ENCODE measurements around the gene CARMIL1.
A peak's percentile ranks its signal among the peaks of the same experiment; 100 is the strongest.

The CARMIL1 gene

GRCh38 chr6:25599516-25600085 is 320.4 kb downstream of the CARMIL1 start (continued):
- TF ChIP-seq, protein P1, sequence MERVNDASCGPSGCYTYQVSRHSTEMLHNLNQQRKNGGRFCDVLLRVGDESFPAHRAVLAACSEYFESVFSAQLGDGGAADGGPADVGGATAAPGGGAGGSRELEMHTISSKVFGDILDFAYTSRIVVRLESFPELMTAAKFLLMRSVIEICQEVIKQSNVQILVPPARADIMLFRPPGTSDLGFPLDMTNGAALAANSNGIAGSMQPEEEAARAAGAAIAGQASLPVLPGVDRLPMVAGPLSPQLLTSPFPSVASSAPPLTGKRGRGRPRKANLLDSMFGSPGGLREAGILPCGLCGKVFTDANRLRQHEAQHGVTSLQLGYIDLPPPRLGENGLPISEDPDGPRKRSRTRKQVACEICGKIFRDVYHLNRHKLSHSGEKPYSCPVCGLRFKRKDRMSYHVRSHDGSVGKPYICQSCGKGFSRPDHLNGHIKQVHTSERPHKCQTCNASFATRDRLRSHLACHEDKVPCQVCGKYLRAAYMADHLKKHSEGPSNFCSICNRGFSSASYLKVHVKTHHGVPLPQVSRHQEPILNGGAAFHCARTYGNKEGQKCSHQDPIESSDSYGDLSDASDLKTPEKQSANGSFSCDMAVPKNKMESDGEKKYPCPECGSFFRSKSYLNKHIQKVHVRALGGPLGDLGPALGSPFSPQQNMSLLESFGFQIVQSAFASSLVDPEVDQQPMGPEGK (tag by site-specific recombination; IDR thresholded peaks at IDR 0.05): no peak
- TF ChIP-seq ZNF221 (tag by site-specific recombination; IDR thresholded peaks at IDR 0.05; ENCODE audit: borderline replicate concordance) (no peak), ZNF777 (tag by site-specific recombination; IDR thresholded peaks at IDR 0.05; ENCODE audit: borderline replicate concordance) (no peak), ZNF776 (tag by site-specific recombination; IDR thresholded peaks at IDR 0.05; ENCODE audit: borderline replicate concordance) (no peak), ZNF623 (tag by site-specific recombination; IDR thresholded peaks at IDR 0.05) (no peak)

DNA sequence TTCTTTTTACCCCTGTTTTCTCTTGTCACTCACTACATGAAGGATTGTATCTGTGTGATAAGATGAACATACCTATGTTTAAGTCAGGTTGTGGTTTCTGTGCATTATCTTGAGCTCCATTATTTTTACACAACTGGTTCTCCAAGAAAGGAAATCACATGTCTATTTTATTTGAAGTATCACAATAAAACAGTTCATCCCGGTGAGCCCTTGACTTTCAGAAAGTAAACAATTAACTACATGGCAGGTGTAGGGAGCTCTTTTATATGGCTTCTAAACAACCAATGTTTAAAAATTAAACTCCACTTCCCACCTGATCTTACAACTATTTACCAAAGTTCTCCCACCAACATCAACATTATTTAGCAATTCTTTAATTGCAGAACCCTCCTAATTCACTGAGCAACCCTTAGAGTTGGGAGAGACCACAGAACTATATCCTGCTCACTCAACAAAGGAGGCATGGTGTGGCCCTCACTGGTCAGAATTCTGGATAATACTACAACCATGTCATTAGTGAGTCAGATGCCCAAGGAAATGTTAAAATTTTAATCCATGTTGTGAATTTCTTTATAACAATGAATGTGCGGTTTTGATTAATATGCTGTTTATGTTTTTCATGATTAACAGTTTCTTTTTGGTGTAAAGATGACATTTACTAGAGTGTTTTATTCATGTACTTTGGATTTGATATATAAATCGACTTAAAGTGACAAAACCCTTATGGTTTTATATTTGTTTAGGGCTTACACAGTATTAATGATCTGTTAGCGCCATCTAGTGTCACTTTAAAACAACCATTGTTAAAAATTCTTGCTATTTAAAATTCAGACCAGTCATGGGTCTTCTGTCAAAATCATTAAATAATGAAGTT is 322.9 kb downstream of the CARMIL1 start:
- H3K9me3 ChIP-seq (ENCODE audit: control insufficient read depth, insufficient read depth, low read depth, low read length): no peaks in the 10 kb centered on the region
- H3K4me1 ChIP-seq (ENCODE audit: control insufficient read depth, insufficient read depth, low read length): no peaks in the 10 kb centered on the region
- POLR2A ChIA-PET: no interaction called here
- CTCF ChIA-PET: interaction anchor here (0.6 to 4.1 kb wide), 43 partner anchors 9 to 584 kb away, joined by 3 to 32 read pairs (median 4); no protein-coding TSS in a partner anchor
- H3K36me3 ChIP-seq (ENCODE audit: control insufficient read depth in 2 of 2, insufficient read depth in 1 of 2, low read length in 2 of 2): no peaks in the 10 kb centered on the region
- no peak overlapping the region for H3K27ac ChIP-seq (ENCODE audit: extremely low read depth, low read depth, low read length)
- H3K4me3 ChIP-seq (ENCODE audit: low read depth, low read length): no peak overlapping the region
- TF ChIP-seq, protein P2, sequence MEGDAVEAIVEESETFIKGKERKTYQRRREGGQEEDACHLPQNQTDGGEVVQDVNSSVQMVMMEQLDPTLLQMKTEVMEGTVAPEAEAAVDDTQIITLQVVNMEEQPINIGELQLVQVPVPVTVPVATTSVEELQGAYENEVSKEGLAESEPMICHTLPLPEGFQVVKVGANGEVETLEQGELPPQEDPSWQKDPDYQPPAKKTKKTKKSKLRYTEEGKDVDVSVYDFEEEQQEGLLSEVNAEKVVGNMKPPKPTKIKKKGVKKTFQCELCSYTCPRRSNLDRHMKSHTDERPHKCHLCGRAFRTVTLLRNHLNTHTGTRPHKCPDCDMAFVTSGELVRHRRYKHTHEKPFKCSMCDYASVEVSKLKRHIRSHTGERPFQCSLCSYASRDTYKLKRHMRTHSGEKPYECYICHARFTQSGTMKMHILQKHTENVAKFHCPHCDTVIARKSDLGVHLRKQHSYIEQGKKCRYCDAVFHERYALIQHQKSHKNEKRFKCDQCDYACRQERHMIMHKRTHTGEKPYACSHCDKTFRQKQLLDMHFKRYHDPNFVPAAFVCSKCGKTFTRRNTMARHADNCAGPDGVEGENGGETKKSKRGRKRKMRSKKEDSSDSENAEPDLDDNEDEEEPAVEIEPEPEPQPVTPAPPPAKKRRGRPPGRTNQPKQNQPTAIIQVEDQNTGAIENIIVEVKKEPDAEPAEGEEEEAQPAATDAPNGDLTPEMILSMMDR (tag by site-specific recombination; IDR thresholded peaks at IDR 0.05): peak; percentile 28; the same call in 1 of the 2 replicates
- TF ChIP-seq ZNF654 (tag by site-specific recombination; IDR thresholded peaks at IDR 0.05; ENCODE audit: low read depth) (peak; percentile 81), KLF8 (tag by site-specific recombination; IDR thresholded peaks at IDR 0.05) (no peak), SP7 (tag by site-specific recombination; IDR thresholded peaks at IDR 0.05) (no peak)

GRCh38 chr6:25602674-25602982 is 323.5 kb downstream of the CARMIL1 start:
- TF ChIP-seq ZNF571 (tag by site-specific recombination; IDR thresholded peaks at IDR 0.05) (no peak), ZNF792 (tag by site-specific recombination; IDR thresholded peaks at IDR 0.05) (no peak), TRIM28 (IDR thresholded peaks at IDR 0.05; ENCODE audit: borderline replicate concordance, low read length) (no peak), MZF1 (tag by site-specific recombination; IDR thresholded peaks at IDR 0.05; ENCODE audit: borderline replicate concordance) (no peak), ZSCAN23 (tag by site-specific recombination; IDR thresholded peaks at IDR 0.05) (no peak)
- H3K27ac ChIP-seq (ENCODE audit: extremely low read depth, low read depth, low read length): no peak overlapping the region
- H3K36me3 ChIP-seq (ENCODE audit: control insufficient read depth in 2 of 2, insufficient read depth in 1 of 2, low read length in 2 of 2): no peaks in the 10 kb centered on the region
- H3K9me3 ChIP-seq (ENCODE audit: control insufficient read depth, insufficient read depth, low read depth, low read length): no peaks in the 10 kb centered on the region
- no peaks in the 10 kb centered on the region for H3K4me1 ChIP-seq (ENCODE audit: control insufficient read depth, insufficient read depth, low read length)
- H3K4me3 ChIP-seq (ENCODE audit: low read depth, low read length): no peak overlapping the region
- POLR2A ChIA-PET: no interaction called here
- CTCF ChIA-PET: interaction anchor here (0.7 to 4.1 kb wide), 21 partner anchors 8 to 382 kb away, joined by 3 to 32 read pairs (median 4); no protein-coding TSS in a partner anchor

GRCh38 chr6:25603251-25603650 is 324.1 kb downstream of the CARMIL1 start:
- CTCF ChIA-PET: interaction anchor here (0.5 to 4.1 kb wide), 7 partner anchors 9 to 1159 kb away, joined by 3 to 32 read pairs (median 5); no protein-coding TSS in a partner anchor
- H3K27ac ChIP-seq (ENCODE audit: extremely low read depth, low read depth, low read length): no peak overlapping the region
- no peaks in the 10 kb centered on the region for H3K4me1 ChIP-seq (ENCODE audit: control insufficient read depth, insufficient read depth, low read length)
- no peak overlapping the region for H3K4me3 ChIP-seq (ENCODE audit: low read depth, low read length)
- no peak for TF ChIP-seq ZNF777 (tag by site-specific recombination; IDR thresholded peaks at IDR 0.05; ENCODE audit: borderline replicate concordance)
- no peaks in the 10 kb centered on the region for H3K36me3 ChIP-seq (ENCODE audit: control insufficient read depth in 2 of 2, insufficient read depth in 1 of 2, low read length in 2 of 2)
- H3K9me3 ChIP-seq (ENCODE audit: control insufficient read depth, insufficient read depth, low read depth, low read length): no peaks in the 10 kb centered on the region
- POLR2A ChIA-PET: no interaction called here
